ENCODE results near the gene ACTRT2.

The ACTRT2 gene

GRCh38 chr1:3004285-3005205 is 16.7 kb upstream of the ACTRT2 start:
- TF ChIP-seq ZFP30 (CRISPR knock-in tag; IDR thresholded peaks at IDR 0.05) (no peak), ARNTL (CRISPR knock-in tag; IDR thresholded peaks at IDR 0.05; ENCODE audit: borderline replicate concordance, low read depth) (no peak), CSRNP3 (CRISPR knock-in tag; IDR thresholded peaks at IDR 0.05) (no peak), OSR1 (CRISPR knock-in tag; IDR thresholded peaks at IDR 0.05) (no peak), ZNF8 (CRISPR knock-in tag; IDR thresholded peaks at IDR 0.05) (no peak), ZNF565 (CRISPR knock-in tag; conservative IDR thresholded peaks at IDR 0.05; ENCODE audit: low read depth) (no peak), CSDC2 (CRISPR knock-in tag; IDR thresholded peaks at IDR 0.05) (no peak), POU6F1 (CRISPR knock-in tag; IDR thresholded peaks at IDR 0.05; ENCODE audit: borderline replicate concordance, low read depth) (no peak), PATZ1 (CRISPR knock-in tag; IDR thresholded peaks at IDR 0.05; ENCODE audit: borderline replicate concordance) (no peak), PPARA (CRISPR knock-in tag; IDR thresholded peaks at IDR 0.05; ENCODE audit: borderline replicate concordance) (no peak), ZNF70 (CRISPR knock-in tag; IDR thresholded peaks at IDR 0.05) (no peak), RARB (CRISPR knock-in tag; IDR thresholded peaks at IDR 0.05) (no peak), ISL1 (CRISPR knock-in tag; IDR thresholded peaks at IDR 0.05) (no peak)

GRCh38 chr1:3005771-3006170 is 15.5 kb upstream of the ACTRT2 start:
- ATAC-seq = no peak
- TF ChIP-seq SNAI2 (CRISPR knock-in tag; IDR thresholded peaks at IDR 0.05) (no peak), TOX (CRISPR knock-in tag; IDR thresholded peaks at IDR 0.05; ENCODE audit: borderline replicate concordance) (no peak), TCF4 (CRISPR knock-in tag; IDR thresholded peaks at IDR 0.05; ENCODE audit: borderline replicate concordance) (no peak), ZFP3 (CRISPR knock-in tag; IDR thresholded peaks at IDR 0.05) (no peak), ARNTL (CRISPR knock-in tag; IDR thresholded peaks at IDR 0.05; ENCODE audit: borderline replicate concordance, low read depth) (no peak), ISL1 (CRISPR knock-in tag; IDR thresholded peaks at IDR 0.05) (no peak), CSDC2 (CRISPR knock-in tag; IDR thresholded peaks at IDR 0.05) (no peak), OSR1 (CRISPR knock-in tag; IDR thresholded peaks at IDR 0.05) (no peak), ZNF565 (CRISPR knock-in tag; conservative IDR thresholded peaks at IDR 0.05; ENCODE audit: low read depth) (no peak), POU6F1 (CRISPR knock-in tag; IDR thresholded peaks at IDR 0.05; ENCODE audit: borderline replicate concordance, low read depth) (no peak), ZNF8 (CRISPR knock-in tag; IDR thresholded peaks at IDR 0.05) (no peak), ZFP30 (CRISPR knock-in tag; IDR thresholded peaks at IDR 0.05) (no peak), ESRRG (CRISPR knock-in tag; IDR thresholded peaks at IDR 0.05) (no peak), CSRNP3 (CRISPR knock-in tag; IDR thresholded peaks at IDR 0.05) (no peak), PATZ1 (CRISPR knock-in tag; IDR thresholded peaks at IDR 0.05; ENCODE audit: borderline replicate concordance) (no peak), CREB5 (CRISPR knock-in tag; IDR thresholded peaks at IDR 0.05; ENCODE audit: low read depth) (no peak)

More at GRCh38 chr1:3004285-3005205, 16.7 kb upstream of the ACTRT2 start:
- no peak for ATAC-seq

All from SK-N-SH treated with all-trans-retinoic acid at 6 μM for 48 hours (cell line).